GM12878 (cell line): ENCODE data around the gene ARMC8. TPM values are rescaled to one million over a fixed set of nuclear protein-coding genes. Genes with fewer than 3 reads are reported as not detected.

ENCODE experiments used
- ATAC-seq: fragments of 200-7000 bp; cut with Tn5 transposase; 3 replicates; pipeline ENCODE4 v1.9.1; 2020; ENCODE audit warnings: mild to moderate bottlenecking, moderate library complexity
- BruUV-seq: library from RNA; stranded (reverse); fragments of 400-500 nt; replicated peaks from 2 replicates; lab custom pipeline; 2021; lab: Mats Ljungman, UMichigan
- CTCF ChIA-PET: fragments of 300-600 bp; sonication (Branson Sonifier 250); formaldehyde crosslinking; extraction: SDS; loops from one replicate; lab custom pipeline; 2021; ENCODE audit warnings: inconsistent platforms; lab: Yijun Ruan, JAX
- POLR2A ChIA-PET: fragments of 350-600 bp; formaldehyde crosslinking; extraction: SDS; loops from one replicate; lab custom pipeline; 2021; ENCODE audit warnings: inconsistent platforms; lab: Charles Lee
- RAD21 ChIA-PET: fragments of 300-600 bp; sonication (Branson Sonifier 250); formaldehyde crosslinking; loops from one replicate; lab custom pipeline; 2023; ENCODE audit warnings: antibody characterized with exemption; ENCODE audit not compliant: unreplicated experiment; lab: Charles Lee
- SMC1A ChIA-PET: fragments of 300-600 bp; sonication (Branson Sonifier 250); formaldehyde crosslinking; loops from one replicate; lab custom pipeline; 2023; ENCODE audit not compliant: unreplicated experiment, uncharacterized antibody; lab: Charles Lee
- DNase-seq: peaks from one replicate; pipeline ENCODE4 v3.0.0-alpha.2; 2011; ENCODE audit warnings: low read depth, low spot score
- FAIRE-seq: peaks from 3 replicates; lab custom pipeline; 2011; peaks lifted over from hg19 to GRCh38; lab: Jason Lieb, UNC
- H2AFZ ChIP-seq: 2 replicates; pipeline ENCODE4 v1.6.0; 2011; ENCODE audit warnings: low read depth, low read length, control low read depth; ENCODE audit not compliant: control insufficient read depth
- H3K27ac ChIP-seq: 2 replicates; pipeline ENCODE4 v1.5.1; 2011; ENCODE audit warnings: control low read depth; ENCODE audit not compliant: control insufficient read depth, insufficient read depth
- H3K27me3 ChIP-seq, 2 experiments: replicated peaks in 1 of 2; 2 replicates each; pipeline versions ENCODE4 v1.6.0 to v1.6.1; 2011; ENCODE audit warnings: low read length in 1 of 2; ENCODE audit not compliant: control insufficient read depth in 2 of 2, insufficient read depth in 2 of 2
- H3K36me3 ChIP-seq, 2 experiments: 2 replicates each; pipeline ENCODE4 v1.5.1; 2011; ENCODE audit warnings: low read length in 1 of 2; ENCODE audit not compliant: control insufficient read depth in 2 of 2, insufficient read depth in 2 of 2
- H3K4me1 ChIP-seq: 2 replicates; pipeline ENCODE4 v1.6.1; 2011; ENCODE audit warnings: mild to moderate bottlenecking, low read length, moderate library complexity, mixed read lengths; ENCODE audit not compliant: control insufficient read depth, insufficient read depth
- H3K4me2 ChIP-seq: 2 replicates; pipeline ENCODE4 v1.6.0; 2011; ENCODE audit warnings: control low read depth; ENCODE audit not compliant: control insufficient read depth, insufficient read depth
- H3K4me3 ChIP-seq: fragments of 200-600 bp; sonication (generic); 2 replicates; pipeline ENCODE4 v1.5.1; 2016
- H3K79me2 ChIP-seq: 2 replicates; pipeline ENCODE4 v1.6.0; 2011; ENCODE audit warnings: low read length; ENCODE audit not compliant: control insufficient read depth, insufficient read depth
- H3K9ac ChIP-seq: 2 replicates; pipeline ENCODE4 v1.8.0; 2011; ENCODE audit warnings: low read length, control low read depth, mixed read lengths; ENCODE audit not compliant: control insufficient read depth, insufficient read depth
- H3K9me3 ChIP-seq: replicated peaks from 3 replicates; pipeline ENCODE4 v1.5.1; 2011; ENCODE audit warnings: mild to moderate bottlenecking, low read length; ENCODE audit not compliant: control insufficient read depth, insufficient read depth
- H4K20me1 ChIP-seq: 2 replicates; pipeline ENCODE4 v1.6.0; 2011; ENCODE audit not compliant: control insufficient read depth, insufficient read depth
- GABPA ChIP-seq: IDR thresholded peaks from 2 replicates; pipeline ENCODE4 v1.6.1; 2014; ENCODE audit warnings: antibody characterized with exemption, low read depth, mild to moderate bottlenecking, inconsistent platforms
- MYB ChIP-seq: fragments of 150-350 bp; IDR thresholded peaks from 2 replicates; pipeline ENCODE4 v1.6.1; 2014; ENCODE audit warnings: mild to moderate bottlenecking, low read depth, low read length, borderline replicate concordance
- NBN ChIP-seq: fragments of 450-650 bp; IDR thresholded peaks from 2 replicates; pipeline ENCODE4 v1.6.1; 2016
- POLR2AphosphoS2 ChIP-seq: IDR thresholded peaks from 2 replicates; pipeline ENCODE4 v1.6.1; 2011; ENCODE audit warnings: low read depth, mild to moderate bottlenecking, low read length, improper control_type of control experiment, moderate library complexity
- RAD21 ChIP-seq: IDR thresholded peaks from 2 replicates; pipeline ENCODE4 v1.6.1; 2011; ENCODE audit warnings: mild to moderate bottlenecking, low read depth, low read length, moderate library complexity; ENCODE audit not compliant: insufficient read depth
- RCOR1 ChIP-seq: conservative IDR thresholded peaks from 2 replicates; pipeline ENCODE4 v1.6.1; 2012; ENCODE audit warnings: low read depth, low read length, improper control_type of control experiment
- STAT3 ChIP-seq: IDR thresholded peaks from 2 replicates; pipeline ENCODE4 v1.6.1; 2011; ENCODE audit warnings: low read depth, low read length, improper control_type of control experiment
- YY1 ChIP-seq: IDR thresholded peaks from 2 replicates; pipeline ENCODE4 v1.6.1; 2011; ENCODE audit warnings: low read depth, mild to moderate bottlenecking, low read length
- ZNF384 ChIP-seq: IDR thresholded peaks from 2 replicates; pipeline ENCODE4 v1.6.1; 2012; ENCODE audit warnings: low read depth, mild to moderate bottlenecking, low read length, improper control_type of control experiment, borderline replicate concordance
- ZZZ3 ChIP-seq: IDR thresholded peaks from 2 replicates; pipeline ENCODE4 v1.6.1; 2011; ENCODE audit warnings: low read depth; ENCODE audit not compliant: control insufficient read depth, insufficient read length
- WGBS: methylation state at CpG from one replicate; pipeline ENCODE4 v1.1.6; 2016; ENCODE audit warnings: low lambda C conversion rate; ENCODE audit not compliant: insufficient replicate concordance, insufficient coverage; ENCODE audit errors: missing lambda C conversion rate; 5-methylcytosine and 5-hydroxymethylcytosine counted together
- in situ Hi-C: fragments of 300-500 bp; cut with MboI; formaldehyde crosslinking; loops from 9 replicates; pipeline ENCODE4 v1.14.3; 2018; ENCODE audit warnings: mixed read lengths
- intact Hi-C: fragments of 100-400 bp; cut with micrococcal nuclease; formaldehyde crosslinking; loops from one replicate; pipeline ENCODE4 v1.14.2; 2022; ENCODE audit not compliant: unreplicated experiment
- polyA plus RNA-seq, 11 experiments: library from polyadenylated mRNA; depleted of rRNA in 4 of 11; unstranded in 6 of 11; stranded (reverse) in 5 of 11; fragments of >200 nt; fragmentation: Nextera tagmentation in 4 of 11; fragmentation: Illumina TruSeq in 1 of 11; extraction: Ambion mirVana in 4 of 11; extraction: Trizol in 1 of 11; gene quantifications; 1 replicate in 1 of 11; 2 replicates in 10 of 11; pipeline versions ENCODE4 v1.2.1 to v1.2.3, GENCODE V29; 2011 to 2016; ENCODE audit warnings: inconsistent platforms in 2 of 11, missing spikeins in 2 of 11, low read depth in 1 of 11
- total RNA-seq, 4 experiments: library from RNA; depleted of rRNA in 3 of 4; stranded (reverse); fragments of >200 nt in 3 of 4; fragmentation: Illumina TruSeq in 1 of 4; extraction: Trizol in 1 of 4; gene quantifications; 2 replicates each; pipeline versions ENCODE4 v1.2.1 to v1.2.3, GENCODE V29; 2013 to 2021
- TF ChIP-seq, protein P1 (sequence below): IDR thresholded peaks from 2 replicates; pipeline ENCODE4 v1.6.1; 2012; ENCODE audit warnings: mild to moderate bottlenecking, low read depth, low read length
- TF ChIP-seq, protein P2 (sequence below): fragments of 450-650 bp; IDR thresholded peaks from 2 replicates; pipeline ENCODE4 v1.6.1; 2017; ENCODE audit warnings: mild to moderate bottlenecking
- TF ChIP-seq, protein P3 (sequence below): IDR thresholded peaks from 2 replicates; pipeline ENCODE4 v1.6.1; 2012; ENCODE audit warnings: low read length, inconsistent platforms
- TF ChIP-seq, protein P4 (sequence below): IDR thresholded peaks from 2 replicates; pipeline ENCODE4 v1.6.1; 2011; ENCODE audit warnings: borderline replicate concordance, low read depth, mild to moderate bottlenecking, moderate library complexity, low read length; ENCODE audit not compliant: insufficient read depth, poor library complexity, severe bottlenecking
- TF ChIP-seq, protein P5 (sequence below): IDR thresholded peaks from 2 replicates; pipeline ENCODE4 v1.6.1; 2011; ENCODE audit warnings: mild to moderate bottlenecking, low read depth, low read length, moderate library complexity; ENCODE audit not compliant: insufficient replicate concordance

ARMC8 gene
- total and polyA plus RNA-seq, 10 of the 15 experiments (the other 5 are each of a cell fraction or from before 2014, with no cell fraction given), result 29.8 to 93.4 (median 45.3) TPM

DNA sequence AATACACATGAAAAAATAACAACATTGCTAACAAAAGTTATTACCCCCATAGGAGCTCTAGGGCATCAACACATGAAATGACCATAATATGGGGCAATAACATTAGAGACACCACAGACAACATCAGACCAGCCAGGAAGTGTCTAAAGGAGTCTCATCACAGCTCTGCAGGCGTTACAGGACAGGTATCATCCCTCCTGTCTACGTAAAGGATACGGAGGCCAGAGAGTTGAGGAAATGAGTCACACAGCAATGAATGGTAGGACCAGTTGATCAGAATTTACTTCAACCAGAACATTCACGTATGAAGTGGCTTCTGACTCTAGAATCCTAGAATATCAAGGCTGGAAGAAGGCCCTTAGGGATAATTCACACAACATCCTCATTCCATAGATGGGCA is 140.7 kb downstream of the ARMC8 start:
- H3K4me1 ChIP-seq, result peaks cover 7% of the 10 kb centered on the region
- H2AFZ ChIP-seq, result no peak overlapping the region
- ChIA-PET RAD21 (interaction anchor here (1.4 kb wide), 1 partner anchor 19 kb away, joined by 3 read pairs; no protein-coding TSS in a partner anchor), CTCF (no interaction called here), SMC1A (no interaction called here), POLR2A (no interaction called here)
- no peaks in the 10 kb centered on the region for H3K79me2 ChIP-seq
- WGBS, result 26% methylated on average over 4 of the region's 4 CpGs
- no peak overlapping the region for H3K4me3 ChIP-seq
- H3K27me3 ChIP-seq, result peaks cover 2 to 18% of the 10 kb centered on the region in 2 experiments; a peak in 3 of 4 replicates
- DNase-seq, result no peak
- no peak overlapping the region for H3K4me2 ChIP-seq
- no peak for ATAC-seq
- BruUV-seq, result no TSS peak
- intact Hi-C loops, result no loop called here
- no peaks in the 10 kb centered on the region for H3K36me3 ChIP-seq
- H3K9me3 ChIP-seq, result no peaks in the 10 kb centered on the region
- no peaks in the 10 kb centered on the region for H4K20me1 ChIP-seq
- FAIRE-seq, result no peak
- H3K27ac ChIP-seq, result no peak overlapping the region
- in situ Hi-C loops, result no loop called here
- H3K9ac ChIP-seq, result no peak overlapping the region
- TF ChIP-seq NBN, result no peak
- no peak for TF ChIP-seq STAT3
- TF ChIP-seq, protein P1, sequence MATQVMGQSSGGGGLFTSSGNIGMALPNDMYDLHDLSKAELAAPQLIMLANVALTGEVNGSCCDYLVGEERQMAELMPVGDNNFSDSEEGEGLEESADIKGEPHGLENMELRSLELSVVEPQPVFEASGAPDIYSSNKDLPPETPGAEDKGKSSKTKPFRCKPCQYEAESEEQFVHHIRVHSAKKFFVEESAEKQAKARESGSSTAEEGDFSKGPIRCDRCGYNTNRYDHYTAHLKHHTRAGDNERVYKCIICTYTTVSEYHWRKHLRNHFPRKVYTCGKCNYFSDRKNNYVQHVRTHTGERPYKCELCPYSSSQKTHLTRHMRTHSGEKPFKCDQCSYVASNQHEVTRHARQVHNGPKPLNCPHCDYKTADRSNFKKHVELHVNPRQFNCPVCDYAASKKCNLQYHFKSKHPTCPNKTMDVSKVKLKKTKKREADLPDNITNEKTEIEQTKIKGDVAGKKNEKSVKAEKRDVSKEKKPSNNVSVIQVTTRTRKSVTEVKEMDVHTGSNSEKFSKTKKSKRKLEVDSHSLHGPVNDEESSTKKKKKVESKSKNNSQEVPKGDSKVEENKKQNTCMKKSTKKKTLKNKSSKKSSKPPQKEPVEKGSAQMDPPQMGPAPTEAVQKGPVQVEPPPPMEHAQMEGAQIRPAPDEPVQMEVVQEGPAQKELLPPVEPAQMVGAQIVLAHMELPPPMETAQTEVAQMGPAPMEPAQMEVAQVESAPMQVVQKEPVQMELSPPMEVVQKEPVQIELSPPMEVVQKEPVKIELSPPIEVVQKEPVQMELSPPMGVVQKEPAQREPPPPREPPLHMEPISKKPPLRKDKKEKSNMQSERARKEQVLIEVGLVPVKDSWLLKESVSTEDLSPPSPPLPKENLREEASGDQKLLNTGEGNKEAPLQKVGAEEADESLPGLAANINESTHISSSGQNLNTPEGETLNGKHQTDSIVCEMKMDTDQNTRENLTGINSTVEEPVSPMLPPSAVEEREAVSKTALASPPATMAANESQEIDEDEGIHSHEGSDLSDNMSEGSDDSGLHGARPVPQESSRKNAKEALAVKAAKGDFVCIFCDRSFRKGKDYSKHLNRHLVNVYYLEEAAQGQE, result no peak
- TF ChIP-seq, protein P2, sequence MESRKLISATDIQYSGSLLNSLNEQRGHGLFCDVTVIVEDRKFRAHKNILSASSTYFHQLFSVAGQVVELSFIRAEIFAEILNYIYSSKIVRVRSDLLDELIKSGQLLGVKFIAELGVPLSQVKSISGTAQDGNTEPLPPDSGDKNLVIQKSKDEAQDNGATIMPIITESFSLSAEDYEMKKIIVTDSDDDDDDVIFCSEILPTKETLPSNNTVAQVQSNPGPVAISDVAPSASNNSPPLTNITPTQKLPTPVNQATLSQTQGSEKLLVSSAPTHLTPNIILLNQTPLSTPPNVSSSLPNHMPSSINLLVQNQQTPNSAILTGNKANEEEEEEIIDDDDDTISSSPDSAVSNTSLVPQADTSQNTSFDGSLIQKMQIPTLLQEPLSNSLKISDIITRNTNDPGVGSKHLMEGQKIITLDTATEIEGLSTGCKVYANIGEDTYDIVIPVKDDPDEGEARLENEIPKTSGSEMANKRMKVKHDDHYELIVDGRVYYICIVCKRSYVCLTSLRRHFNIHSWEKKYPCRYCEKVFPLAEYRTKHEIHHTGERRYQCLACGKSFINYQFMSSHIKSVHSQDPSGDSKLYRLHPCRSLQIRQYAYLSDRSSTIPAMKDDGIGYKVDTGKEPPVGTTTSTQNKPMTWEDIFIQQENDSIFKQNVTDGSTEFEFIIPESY, result no peak
- no peak for TF ChIP-seq MYB
- no peak for TF ChIP-seq RAD21
- TF ChIP-seq RCOR1, result no peak
- no peak for TF ChIP-seq ZNF384
- TF ChIP-seq, protein P3, sequence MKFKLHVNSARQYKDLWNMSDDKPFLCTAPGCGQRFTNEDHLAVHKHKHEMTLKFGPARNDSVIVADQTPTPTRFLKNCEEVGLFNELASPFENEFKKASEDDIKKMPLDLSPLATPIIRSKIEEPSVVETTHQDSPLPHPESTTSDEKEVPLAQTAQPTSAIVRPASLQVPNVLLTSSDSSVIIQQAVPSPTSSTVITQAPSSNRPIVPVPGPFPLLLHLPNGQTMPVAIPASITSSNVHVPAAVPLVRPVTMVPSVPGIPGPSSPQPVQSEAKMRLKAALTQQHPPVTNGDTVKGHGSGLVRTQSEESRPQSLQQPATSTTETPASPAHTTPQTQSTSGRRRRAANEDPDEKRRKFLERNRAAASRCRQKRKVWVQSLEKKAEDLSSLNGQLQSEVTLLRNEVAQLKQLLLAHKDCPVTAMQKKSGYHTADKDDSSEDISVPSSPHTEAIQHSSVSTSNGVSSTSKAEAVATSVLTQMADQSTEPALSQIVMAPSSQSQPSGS, result no peak
- no peak for TF ChIP-seq GABPA
- no peak for TF ChIP-seq POLR2AphosphoS2
- no peak for TF ChIP-seq YY1
- no peak for TF ChIP-seq ZZZ3
- TF ChIP-seq, protein P4, sequence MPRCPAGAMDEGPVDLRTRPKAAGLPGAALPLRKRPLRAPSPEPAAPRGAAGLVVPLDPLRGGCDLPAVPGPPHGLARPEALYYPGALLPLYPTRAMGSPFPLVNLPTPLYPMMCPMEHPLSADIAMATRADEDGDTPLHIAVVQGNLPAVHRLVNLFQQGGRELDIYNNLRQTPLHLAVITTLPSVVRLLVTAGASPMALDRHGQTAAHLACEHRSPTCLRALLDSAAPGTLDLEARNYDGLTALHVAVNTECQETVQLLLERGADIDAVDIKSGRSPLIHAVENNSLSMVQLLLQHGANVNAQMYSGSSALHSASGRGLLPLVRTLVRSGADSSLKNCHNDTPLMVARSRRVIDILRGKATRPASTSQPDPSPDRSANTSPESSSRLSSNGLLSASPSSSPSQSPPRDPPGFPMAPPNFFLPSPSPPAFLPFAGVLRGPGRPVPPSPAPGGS, result no peak
- TF ChIP-seq, protein P5, sequence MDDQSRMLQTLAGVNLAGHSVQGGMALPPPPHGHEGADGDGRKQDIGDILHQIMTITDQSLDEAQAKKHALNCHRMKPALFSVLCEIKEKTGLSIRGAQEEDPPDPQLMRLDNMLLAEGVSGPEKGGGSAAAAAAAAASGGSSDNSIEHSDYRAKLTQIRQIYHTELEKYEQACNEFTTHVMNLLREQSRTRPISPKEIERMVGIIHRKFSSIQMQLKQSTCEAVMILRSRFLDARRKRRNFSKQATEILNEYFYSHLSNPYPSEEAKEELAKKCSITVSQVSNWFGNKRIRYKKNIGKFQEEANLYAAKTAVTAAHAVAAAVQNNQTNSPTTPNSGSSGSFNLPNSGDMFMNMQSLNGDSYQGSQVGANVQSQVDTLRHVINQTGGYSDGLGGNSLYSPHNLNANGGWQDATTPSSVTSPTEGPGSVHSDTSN, result no peak
